KG1 (cell line): Measurements from ENCODE around the gene CCDC174.
"Not testable (repeated sequence)": the region's sequence is repeated elsewhere in the genome, so short reads cannot be mapped to it uniquely, and the experiment has no call there.

Experiments used
- DNase-seq: peaks from one replicate; lab custom pipeline; 2025; lab: John Stamatoyannopoulos, UW

Gene CCDC174

GRCh38 chr3:14651440-14652251 lies at the start of gene CCDC174:
Gene CCDC174, plus strand, starts transcription at chr3:14651762. Its CDS starts 75 bp downstream, at chr3:14651837.
- peak; percentile 98 for DNase-seq

GRCh38 chr3:14602006-14602803 lies 49.4 kb upstream of the CCDC174 start:
- DNase-seq, result no peak

DNA sequence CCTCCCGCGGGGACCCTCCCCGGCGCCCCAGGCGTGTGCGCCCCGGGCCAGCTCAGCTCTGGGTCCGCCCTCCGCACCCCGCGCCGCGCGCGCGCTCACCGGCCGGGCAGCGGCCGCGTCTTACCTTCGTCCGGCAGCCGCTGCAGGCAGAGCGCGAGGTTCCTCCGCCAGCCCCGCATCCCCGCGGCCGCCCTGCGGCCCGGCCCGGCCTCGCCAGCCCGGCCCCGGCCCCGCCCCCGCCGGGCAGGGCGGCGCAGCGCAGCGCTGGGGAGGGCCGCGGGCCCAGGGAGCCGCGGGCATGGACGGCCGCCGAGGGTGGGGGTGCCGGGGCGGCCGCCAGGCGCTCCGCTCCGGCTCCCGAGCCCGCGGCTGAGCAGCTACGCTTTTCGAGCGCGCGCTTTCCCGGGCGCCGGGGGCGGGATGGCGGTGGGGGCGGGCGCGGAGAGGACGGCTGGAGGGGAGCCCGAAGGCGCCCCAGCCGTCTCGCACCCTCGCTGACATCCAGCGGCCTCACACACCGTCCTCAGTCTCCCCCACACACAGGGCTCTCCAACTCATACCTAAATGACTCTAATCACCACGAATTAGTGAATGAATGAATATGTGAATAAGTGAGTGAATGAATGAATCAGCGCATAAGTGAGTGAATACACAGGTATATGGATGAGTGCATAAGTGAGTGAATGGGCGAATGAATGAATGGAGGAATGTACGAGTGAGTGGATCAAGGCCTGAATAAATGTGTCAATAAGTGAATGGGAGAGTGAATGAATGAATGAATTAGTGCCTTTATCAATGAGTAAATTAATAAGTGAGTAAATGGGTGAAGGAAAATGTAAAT lies 48.5 kb upstream of the CCDC174 start:
- no peak for DNase-seq

GRCh38 chr3:14605067-14605466 lies 46.5 kb upstream of the CCDC174 start:
- no peak for DNase-seq

- no peak for DNase-seq
Observed at GRCh38 chr3:14605744-14606143, 45.8 kb upstream of the CCDC174 start.

DNA sequence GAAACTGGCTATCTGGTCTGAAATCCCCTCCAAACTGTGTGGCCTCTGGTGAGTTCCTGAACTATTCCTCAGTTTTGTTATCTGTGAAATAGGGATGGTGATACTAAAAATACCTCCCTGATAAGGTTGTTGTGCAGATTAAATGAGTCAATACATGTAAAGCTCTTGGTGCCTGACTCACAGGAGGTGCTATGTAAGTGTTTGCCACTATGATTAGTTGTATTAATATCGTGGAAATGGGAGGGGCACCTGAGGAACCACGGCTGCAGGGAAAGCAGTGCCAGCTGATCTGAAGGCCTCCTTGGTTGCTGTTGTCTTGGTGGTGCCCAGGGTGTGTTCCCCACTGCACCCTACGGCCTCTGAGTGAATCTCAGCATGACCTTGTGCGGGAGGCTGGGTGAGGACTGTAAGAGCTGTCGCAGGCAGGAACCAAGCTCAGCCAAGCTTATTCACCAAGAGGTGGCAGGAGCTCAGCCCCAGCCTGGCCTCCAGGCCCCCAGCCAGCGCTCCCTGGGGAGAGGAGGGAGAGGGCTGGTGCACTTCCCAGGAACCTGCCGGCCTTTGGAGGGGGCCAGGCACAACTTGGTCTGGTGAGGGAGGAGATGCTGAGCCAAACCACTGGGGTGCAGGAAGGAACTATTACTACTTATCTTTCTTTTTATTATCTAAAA lies 44.8 kb upstream of the CCDC174 start:
- no peak for DNase-seq

DNA sequence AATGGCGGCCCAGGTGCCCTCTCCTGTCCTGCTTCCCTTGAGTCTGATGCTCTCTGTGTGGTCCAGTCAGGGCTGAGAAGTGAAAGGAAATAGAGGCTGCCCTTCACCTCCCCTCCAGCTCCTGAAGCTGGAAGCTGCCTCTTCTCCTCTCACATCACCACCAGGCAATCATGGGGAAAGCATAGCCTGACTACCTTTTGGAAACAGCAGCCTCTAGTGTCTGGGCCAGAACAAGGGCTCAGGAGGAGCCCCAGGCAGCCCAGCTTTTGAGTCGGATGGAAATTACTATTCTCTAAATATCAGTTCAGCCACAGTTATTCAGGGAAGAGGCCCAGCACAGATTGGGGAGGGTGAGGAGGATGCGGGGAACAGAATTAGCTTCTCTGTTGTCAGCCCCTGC lies 43.3 kb upstream of the CCDC174 start:
- DNase-seq, result no peak

GRCh38 chr3:14609058-14609457 lies 42.5 kb upstream of the CCDC174 start:
- DNase-seq, result not testable (repeated sequence)

GRCh38 chr3:14609506-14609905 lies 42.1 kb upstream of the CCDC174 start:
- no peak for DNase-seq

DNA sequence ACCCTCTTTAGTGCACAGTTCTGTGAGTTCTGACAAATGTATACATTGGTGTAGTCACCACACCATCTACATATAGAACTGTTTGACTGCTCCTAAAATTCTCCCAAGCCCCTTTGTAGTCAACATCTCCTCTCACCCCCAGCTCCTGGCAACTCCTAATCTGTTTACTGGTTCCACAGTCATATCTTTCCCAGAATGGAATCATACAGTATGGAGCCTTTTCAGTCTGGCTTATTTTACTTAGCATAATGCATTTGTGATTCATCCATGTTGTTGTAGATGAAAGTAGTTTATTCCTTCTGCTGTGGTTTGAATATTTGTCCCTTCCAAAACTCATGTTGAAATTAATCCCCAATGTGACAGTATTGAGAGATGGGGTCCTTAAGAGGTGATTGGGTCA lies 41.6 kb upstream of the CCDC174 start:
- DNase-seq, result no peak

GRCh38 chr3:14614189-14614588 lies 37.4 kb upstream of the CCDC174 start:
- DNase-seq, result no peak

DNA sequence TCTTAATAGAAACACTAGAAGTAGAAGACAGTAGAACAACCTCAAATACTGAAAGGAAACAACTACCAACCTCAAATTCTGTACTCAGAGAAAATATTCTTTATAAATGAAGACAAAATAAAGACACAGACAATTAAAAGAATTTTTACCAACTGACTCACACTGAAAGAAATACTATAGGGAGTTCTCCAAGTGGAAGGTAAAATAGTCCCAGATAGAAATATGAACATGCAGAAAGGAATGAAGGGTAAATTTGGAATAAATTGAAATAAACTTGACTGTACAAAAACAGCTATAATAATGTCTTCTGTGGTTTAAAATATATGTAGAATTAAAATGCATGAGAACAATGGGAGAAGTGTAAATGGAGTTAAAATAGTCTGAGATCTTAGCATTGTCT lies 36.7 kb upstream of the CCDC174 start:
- DNase-seq, result no peak

DNA sequence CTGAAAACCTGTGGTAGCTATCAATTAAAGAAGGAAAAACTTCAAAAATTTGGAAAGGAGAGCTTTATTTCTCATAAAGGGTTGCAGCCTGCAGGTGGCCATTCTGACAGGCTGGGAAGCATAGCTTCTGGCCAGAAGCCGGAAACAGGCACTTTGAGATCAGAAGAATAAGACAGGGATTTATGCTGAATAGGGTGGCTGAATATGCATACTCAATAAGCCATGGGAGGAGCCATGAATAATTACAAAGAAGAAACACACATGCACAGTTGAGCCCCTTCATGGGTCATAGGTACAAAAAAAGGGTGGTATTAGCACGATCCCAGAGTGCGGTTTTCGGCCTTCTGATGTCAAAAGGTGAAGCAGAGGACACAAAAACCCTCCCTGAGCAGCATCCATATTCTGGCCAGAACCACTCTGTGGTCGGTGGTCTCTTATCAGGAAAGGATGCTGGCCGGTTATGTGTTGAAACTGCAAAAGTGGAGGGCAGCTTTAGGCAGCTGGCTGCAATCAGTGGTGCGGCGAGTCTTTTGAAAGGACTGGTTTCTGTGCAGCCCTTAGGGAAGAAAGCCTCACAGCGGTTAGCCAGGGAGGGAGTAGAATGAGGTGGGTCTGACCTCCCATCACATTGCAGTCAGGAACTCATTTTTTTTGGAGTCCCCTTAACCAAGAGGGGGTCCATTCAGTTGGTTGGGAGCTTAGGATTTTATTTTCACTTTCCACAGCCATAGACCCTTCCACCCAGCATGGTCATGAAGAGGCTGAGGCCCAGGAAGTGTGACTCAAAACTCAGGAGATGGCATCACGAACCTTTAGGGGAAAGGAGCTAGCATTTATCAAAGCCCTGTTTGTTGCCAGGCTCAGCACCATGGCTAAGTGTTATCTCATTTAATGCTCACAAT lies 34.7 kb upstream of the CCDC174 start:
- no peak for DNase-seq

DNA sequence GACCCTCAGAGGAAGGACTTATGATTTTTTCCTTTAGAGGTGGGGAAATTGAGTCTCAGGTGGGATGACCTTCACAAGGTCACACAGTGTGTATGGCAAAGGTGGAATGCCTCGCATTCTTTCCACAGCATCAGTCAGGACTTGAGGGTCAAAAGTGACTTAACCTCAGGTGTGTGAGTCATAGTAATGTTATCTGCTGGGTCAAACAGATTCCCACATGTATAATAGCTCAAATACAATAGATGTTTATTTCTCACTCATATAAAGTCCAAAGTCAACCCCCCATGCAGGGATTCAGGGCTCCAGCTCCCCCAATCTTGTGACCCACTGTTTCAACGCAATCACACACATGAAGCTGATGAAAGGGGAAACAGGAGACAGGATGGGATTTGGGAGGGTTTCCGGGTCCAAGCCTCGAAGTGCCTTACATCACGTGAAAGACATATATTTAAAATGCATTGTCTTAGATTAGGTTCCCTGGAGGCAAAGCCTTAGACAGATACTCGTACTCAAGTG lies 34.0 kb upstream of the CCDC174 start:
- no peak for DNase-seq

- no peak for DNase-seq
Observed at GRCh38 chr3:14619605-14620004, 32.0 kb upstream of the CCDC174 start.

GRCh38 chr3:14620512-14620911 lies 31.1 kb upstream of the CCDC174 start:
- DNase-seq, result no peak

DNA sequence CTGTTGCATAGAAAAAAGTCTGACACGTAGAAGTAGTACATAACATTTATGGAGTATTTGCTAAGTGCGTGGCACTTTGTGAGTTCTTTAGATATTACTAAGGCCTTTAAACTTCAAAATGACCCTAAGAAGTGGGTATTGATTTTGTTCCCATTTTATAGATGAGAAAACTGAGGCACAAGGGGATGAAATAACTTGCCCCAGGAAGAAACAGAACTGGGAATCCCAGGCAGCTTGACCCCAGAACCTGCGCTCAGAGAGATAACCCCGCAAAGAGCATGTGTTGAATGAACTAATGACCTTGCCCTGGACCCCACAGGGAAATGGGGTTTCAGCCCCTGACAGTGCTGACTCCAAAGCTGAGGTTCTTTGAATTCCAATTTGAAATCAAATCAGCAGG lies 30.5 kb upstream of the CCDC174 start:
- DNase-seq, result no peak

GRCh38 chr3:14622368-14622767 lies 29.2 kb upstream of the CCDC174 start:
- DNase-seq, result no peak

DNA sequence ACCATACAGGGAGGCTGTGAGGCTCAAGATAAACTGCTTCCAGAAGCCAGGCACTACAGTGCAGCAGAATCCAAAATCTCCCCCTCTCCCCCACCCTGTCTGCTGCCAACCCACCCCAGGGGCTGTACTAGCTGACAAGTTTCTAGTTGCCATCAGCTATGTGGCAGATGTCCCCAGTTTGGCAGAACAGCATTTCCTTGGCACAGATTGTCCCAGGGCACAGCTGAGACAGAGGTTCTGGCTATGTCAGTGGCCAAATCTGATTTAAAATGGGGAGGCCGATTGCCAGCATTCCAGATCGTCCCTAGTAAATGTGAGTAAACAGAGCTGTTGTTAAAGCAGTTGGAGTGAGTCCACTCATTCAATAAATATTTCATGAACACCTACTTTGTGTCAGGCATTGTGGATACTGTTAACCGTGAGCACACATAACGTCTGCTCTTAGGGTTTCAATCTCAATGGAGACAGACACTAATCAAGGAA lies 28.0 kb upstream of the CCDC174 start:
- no peak for DNase-seq

- no peak for DNase-seq
Observed at GRCh38 chr3:14624498-14624897, 27.1 kb upstream of the CCDC174 start.
